Activated CD4-positive, alpha-beta T cell treated with anti-CD3 and anti-CD28 coated beads for 36 hours (primary cell): Measurements from ENCODE around the gene C10orf95. TPM values are rescaled to one million over a fixed set of nuclear protein-coding genes. Genes with fewer than 3 reads are reported as not detected.

Experiments
- ATAC-seq: fragments of 200-7000 bp; cut with Tn5 transposase; one replicate; pipeline ENCODE4 v1.10.0; 2021; ENCODE audit warnings: mild to moderate bottlenecking, moderate library complexity
- CTCF ChIA-PET: fragments of 350-600 bp; sonication (Branson Sonifier 250); formaldehyde crosslinking; loops from one replicate; lab custom pipeline; 2021; ENCODE audit warnings: antibody characterized with exemption; lab: Charles Lee
- POLR2A ChIA-PET: fragments of 350-600 bp; sonication (Branson Sonifier 250); formaldehyde crosslinking; loops from one replicate; lab custom pipeline; 2021; ENCODE audit warnings: antibody characterized with exemption, inconsistent platforms; lab: Charles Lee
- DNase-seq: peaks from one replicate; pipeline ENCODE4 v3.0.0-alpha.2; 2020
- H3K27ac Mint-ChIP-seq: one replicate; pipeline ENCODE4 v1.8.0; 2021; ENCODE audit warnings: mixed read lengths
- H3K27me3 Mint-ChIP-seq: one replicate; pipeline ENCODE4 v1.8.0; 2021; ENCODE audit warnings: mixed read lengths
- H3K36me3 Mint-ChIP-seq: one replicate; pipeline ENCODE4 v1.8.0; 2021; ENCODE audit warnings: low read depth, mixed read lengths
- H3K4me1 Mint-ChIP-seq: one replicate; pipeline ENCODE4 v1.8.0; 2021; ENCODE audit warnings: mixed read lengths
- H3K4me3 Mint-ChIP-seq: one replicate; pipeline ENCODE4 v1.8.0; 2021; ENCODE audit warnings: mild to moderate bottlenecking, moderate library complexity, mixed read lengths
- H3K9me3 Mint-ChIP-seq: one replicate; pipeline ENCODE4 v1.8.0; 2021; ENCODE audit warnings: low read depth, mixed read lengths
- intact Hi-C, 2 experiments: fragments of 100-400 bp; cut with DNase I in 1 of 2; cut with micrococcal nuclease in 1 of 2; formaldehyde crosslinking; loops; one replicate each; pipeline versions ENCODE4 v1.14.2 to v1.15.1; 2022 to 2024; cut with DNase I, micrococcal nuclease
- total RNA-seq, 2 experiments: library from RNA; stranded (reverse); gene quantifications; one replicate each; pipeline ENCODE4 v1.2.3, GENCODE V29; 2021

Gene C10orf95
- total RNA-seq, 2 experiments from 2014 or later: 0.27 to 0.32 TPM

- ATAC-seq (no peak), DNase-seq (peak; percentile 85)
- Mint-ChIP-seq H3K4me3 (peak overlapping the region; percentile 96), H3K4me1 (peaks cover 30% of the 10 kb centered on the region), H3K36me3 (peaks cover 7% of the 10 kb centered on the region), H3K27me3 (peaks cover 19% of the 10 kb centered on the region), H3K9me3 (no peaks in the 10 kb centered on the region), H3K27ac (peak overlapping the region; percentile 25)
- ChIA-PET POLR2A (interaction anchor here (1.0 to 4.6 kb wide), 5 partner anchors 10 to 83 kb away, joined by 3 to 27 read pairs (median 6); partner anchors contain the start of genes ACTR1A and CUEDC2), CTCF (interaction anchor here (0.7 to 5.6 kb wide), 12 partner anchors 9 to 976 kb away, joined by 3 to 67 read pairs (median 5); partner anchors contain the start of genes C10orf95, CUEDC2 and NFKB2)
- intact Hi-C loops: loop anchor here (1.0 to 5.0 kb wide), 6 partner anchors 10 to 287 kb away; partner anchors contain the start of genes ACTR1A (in 1 of the 2), PPRC1 (in 1 of the 2) and SUFU (in 1 of the 2)
These were observed 31.8 kb downstream of the C10orf95 start for GRCh38 chr10:102419269-102420180.

GRCh38 chr10:102418622-102419268 lies 32.6 kb downstream of the C10orf95 start, which contains the start of gene PSD:
Gene PSD, minus strand, starts transcription at chr10:102418785. Its CDS starts 1,747 bp downstream, at chr10:102417038.
- no peak within 1 kb of the TSS for H3K27ac Mint-ChIP-seq
- CTCF ChIA-PET: no interaction called here

GRCh38 chr10:102416695-102417094 lies 34.6 kb downstream of the C10orf95 start:
- no peak overlapping the region for H3K4me3 Mint-ChIP-seq
- DNase-seq: no peak
- ChIA-PET POLR2A (no interaction called here), CTCF (no interaction called here)
- peaks cover 2% of the 10 kb centered on the region for H3K36me3 Mint-ChIP-seq
- H3K27ac Mint-ChIP-seq: no peak overlapping the region
- H3K4me1 Mint-ChIP-seq: peaks cover 31% of the 10 kb centered on the region
- no peaks in the 10 kb centered on the region for H3K9me3 Mint-ChIP-seq
- peaks cover 19% of the 10 kb centered on the region for H3K27me3 Mint-ChIP-seq
- no peak for ATAC-seq
- intact Hi-C loops: no loop called here

More at GRCh38 chr10:102418622-102419268, 32.6 kb downstream of the C10orf95 start, which contains the start of gene PSD:
- Mint-ChIP-seq H3K4me3 (peak within 1 kb of the TSS; percentile 96), H3K9me3 (no peaks in the 10 kb centered on the region), H3K27me3 (peaks cover 19% of the 10 kb centered on the region), H3K36me3 (peaks cover 7% of the 10 kb centered on the region), H3K4me1 (peaks cover 30% of the 10 kb centered on the region)
- no peak for ATAC-seq
- intact Hi-C loops: no loop called here
- POLR2A ChIA-PET: no interaction called here
- peak; percentile 18 for DNase-seq

- CTCF ChIA-PET: interaction anchor here (0.7 to 1.5 kb wide), 2 partner anchors 44 to 185 kb away, joined by 3 to 4 read pairs; no protein-coding TSS in a partner anchor
- POLR2A ChIA-PET: no interaction called here
- intact Hi-C loops: no loop called here
These were observed 35.1 kb downstream of the C10orf95 start for GRCh38 chr10:102416283-102416682.

GRCh38 chr10:102414749-102415148 lies 36.6 kb downstream of the C10orf95 start:
- ATAC-seq (no peak), DNase-seq (no peak)
- H3K36me3 Mint-ChIP-seq: no peaks in the 10 kb centered on the region
- H3K9me3 Mint-ChIP-seq: no peaks in the 10 kb centered on the region
- H3K4me1 Mint-ChIP-seq: peaks cover 34% of the 10 kb centered on the region
- no peak overlapping the region for H3K27ac Mint-ChIP-seq
- ChIA-PET POLR2A (no interaction called here), CTCF (interaction anchor here (0.6 to 1.5 kb wide), 5 partner anchors 11 to 241 kb away, joined by 3 to 4 read pairs (median 3); no protein-coding TSS in a partner anchor)
- intact Hi-C loops: no loop called here
- H3K27me3 Mint-ChIP-seq: peaks cover 25% of the 10 kb centered on the region
- no peak overlapping the region for H3K4me3 Mint-ChIP-seq

More at GRCh38 chr10:102416283-102416682, 35.1 kb downstream of the C10orf95 start:
- Mint-ChIP-seq H3K36me3 (peaks cover 2% of the 10 kb centered on the region), H3K27ac (no peak overlapping the region), H3K27me3 (peaks cover 21% of the 10 kb centered on the region), H3K4me1 (peaks cover 32% of the 10 kb centered on the region), H3K4me3 (no peak overlapping the region), H3K9me3 (no peaks in the 10 kb centered on the region)
- DNase-seq (no peak), ATAC-seq (no peak)

- Mint-ChIP-seq H3K4me1 (peaks cover 31% of the 10 kb centered on the region), H3K36me3 (no peaks in the 10 kb centered on the region), H3K4me3 (no peak overlapping the region), H3K27ac (no peak overlapping the region), H3K9me3 (no peaks in the 10 kb centered on the region), H3K27me3 (peaks cover 29% of the 10 kb centered on the region)
- no peak for DNase-seq
- intact Hi-C loops: no loop called here
- POLR2A ChIA-PET: interaction anchor here (0.8 kb wide), 1 partner anchor 18 kb away, joined by 3 read pairs; the partner anchor contains the start of gene CUEDC2
- CTCF ChIA-PET: interaction anchor here (0.6 to 1.4 kb wide), 3 partner anchors 36 to 232 kb away, joined by 3 to 4 read pairs (median 4); no protein-coding TSS in a partner anchor
- ATAC-seq: no peak
These were observed 37.4 kb downstream of the C10orf95 start for GRCh38 chr10:102413806-102414561.

GRCh38 chr10:102413053-102413705 lies 38.2 kb downstream of the C10orf95 start:
- CTCF ChIA-PET: interaction anchor here (0.6 to 1.5 kb wide), 6 partner anchors 10 to 233 kb away, joined by 3 to 7 read pairs (median 4); no protein-coding TSS in a partner anchor
- H3K27ac Mint-ChIP-seq: no peak overlapping the region
- intact Hi-C loops: no loop called here

GRCh38 chr10:102412293-102412692 lies 39.0 kb downstream of the C10orf95 start:
- peaks cover 23% of the 10 kb centered on the region for H3K27me3 Mint-ChIP-seq
- peaks cover 35% of the 10 kb centered on the region for H3K4me1 Mint-ChIP-seq
- H3K36me3 Mint-ChIP-seq: no peaks in the 10 kb centered on the region
- H3K27ac Mint-ChIP-seq: no peak overlapping the region
- intact Hi-C loops: no loop called here
- H3K4me3 Mint-ChIP-seq: no peak overlapping the region
- DNase-seq: no peak
- ChIA-PET POLR2A (interaction anchor here (0.6 kb wide), 1 partner anchor 184 kb away, joined by 3 read pairs; no protein-coding TSS in a partner anchor), CTCF (interaction anchor here (0.6 to 1.5 kb wide), 2 partner anchors 9 to 192 kb away, joined by 3 to 7 read pairs; no protein-coding TSS in a partner anchor)
- no peaks in the 10 kb centered on the region for H3K9me3 Mint-ChIP-seq
- ATAC-seq: no peak

More at GRCh38 chr10:102413053-102413705, 38.2 kb downstream of the C10orf95 start:
- H3K4me3 Mint-ChIP-seq: no peak overlapping the region
- no peaks in the 10 kb centered on the region for H3K9me3 Mint-ChIP-seq
- POLR2A ChIA-PET: interaction anchor here (0.8 kb wide), 1 partner anchor 19 kb away, joined by 3 read pairs; the partner anchor contains the start of gene CUEDC2
- ATAC-seq (peak; percentile 32), DNase-seq (peak; percentile 72)
- H3K27me3 Mint-ChIP-seq: peaks cover 29% of the 10 kb centered on the region
- peaks cover 31% of the 10 kb centered on the region for H3K4me1 Mint-ChIP-seq
- no peaks in the 10 kb centered on the region for H3K36me3 Mint-ChIP-seq

GRCh38 chr10:102411341-102412255 lies 39.7 kb downstream of the C10orf95 start:
- peaks cover 20% of the 10 kb centered on the region for H3K27me3 Mint-ChIP-seq
- no peak for DNase-seq
- peak overlapping the region; percentile 70 for H3K27ac Mint-ChIP-seq
- no peaks in the 10 kb centered on the region for H3K36me3 Mint-ChIP-seq
- H3K4me3 Mint-ChIP-seq: peak overlapping the region; percentile 71
- intact Hi-C loops: no loop called here
- no peak for ATAC-seq
- ChIA-PET POLR2A (interaction anchor here (0.6 kb wide), 1 partner anchor 183 kb away, joined by 3 read pairs; no protein-coding TSS in a partner anchor), CTCF (interaction anchor here (0.6 to 3.1 kb wide), 5 partner anchors 8 to 238 kb away, joined by 3 to 31 read pairs (median 7); partner anchors contain the start of gene FBXL15)
- peaks cover 35% of the 10 kb centered on the region for H3K4me1 Mint-ChIP-seq
- H3K9me3 Mint-ChIP-seq: no peaks in the 10 kb centered on the region
